Activated T-helper 9 cell treated with anti-CD3 and anti-CD28 coated beads, Interleukin-2, amount 50 U/mL, for 16 hours (primary cell): Measurements from ENCODE around the gene MEIOB.
"Not testable (repeated sequence)": the region's sequence is repeated elsewhere in the genome, so short reads cannot be mapped to it uniquely, and the experiment has no call there.

Experiments used
- DNase-seq: peaks from one replicate; pipeline ENCODE4 v3.0.0-alpha.2; 2020; ENCODE audit warnings: low read depth

Gene MEIOB, protein sequence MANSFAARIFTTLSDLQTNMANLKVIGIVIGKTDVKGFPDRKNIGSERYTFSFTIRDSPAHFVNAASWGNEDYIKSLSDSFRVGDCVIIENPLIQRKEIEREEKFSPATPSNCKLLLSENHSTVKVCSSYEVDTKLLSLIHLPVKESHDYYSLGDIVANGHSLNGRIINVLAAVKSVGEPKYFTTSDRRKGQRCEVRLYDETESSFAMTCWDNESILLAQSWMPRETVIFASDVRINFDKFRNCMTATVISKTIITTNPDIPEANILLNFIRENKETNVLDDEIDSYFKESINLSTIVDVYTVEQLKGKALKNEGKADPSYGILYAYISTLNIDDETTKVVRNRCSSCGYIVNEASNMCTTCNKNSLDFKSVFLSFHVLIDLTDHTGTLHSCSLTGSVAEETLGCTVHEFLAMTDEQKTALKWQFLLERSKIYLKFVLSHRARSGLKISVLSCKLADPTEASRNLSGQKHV

DNA sequence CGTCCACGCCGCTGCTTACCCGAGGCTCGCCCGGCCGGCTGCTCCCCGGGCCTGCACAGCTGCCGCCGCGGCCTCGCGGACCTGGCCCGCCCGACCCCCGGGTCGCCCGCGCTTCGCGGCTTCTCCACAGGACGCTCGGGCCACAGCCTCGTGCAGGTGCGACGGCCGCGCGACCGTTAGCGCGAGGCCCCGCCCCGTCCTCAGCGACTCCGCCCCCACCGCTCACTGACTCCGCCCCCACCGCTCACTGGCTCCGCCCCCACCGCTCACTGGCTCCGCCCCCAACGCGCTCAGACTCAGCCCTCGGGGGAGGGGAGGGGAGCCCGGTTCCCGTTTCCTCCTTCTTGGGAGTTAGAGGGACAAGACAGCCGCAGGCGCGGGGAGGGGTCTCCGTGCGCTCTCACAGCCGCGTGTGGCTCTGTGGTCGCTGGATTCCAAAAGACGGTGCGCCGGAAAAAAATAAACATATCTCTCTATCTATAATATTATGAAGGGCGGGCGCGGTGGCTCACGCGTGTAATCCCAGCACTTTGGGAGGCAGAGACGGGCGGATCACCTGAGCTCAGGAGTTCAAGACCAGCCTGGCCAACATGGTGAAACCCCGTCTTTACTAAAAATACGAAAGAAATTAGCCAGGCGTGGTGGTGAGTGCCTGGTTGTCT, at the start of gene MEIOB:
MEIOB (minus strand) TSS at position 191 of the 662 bp plus-strand sequence. CDS start 3,989 bp downstream, outside the sequence.
- peak; percentile 20 for DNase-seq

DNA sequence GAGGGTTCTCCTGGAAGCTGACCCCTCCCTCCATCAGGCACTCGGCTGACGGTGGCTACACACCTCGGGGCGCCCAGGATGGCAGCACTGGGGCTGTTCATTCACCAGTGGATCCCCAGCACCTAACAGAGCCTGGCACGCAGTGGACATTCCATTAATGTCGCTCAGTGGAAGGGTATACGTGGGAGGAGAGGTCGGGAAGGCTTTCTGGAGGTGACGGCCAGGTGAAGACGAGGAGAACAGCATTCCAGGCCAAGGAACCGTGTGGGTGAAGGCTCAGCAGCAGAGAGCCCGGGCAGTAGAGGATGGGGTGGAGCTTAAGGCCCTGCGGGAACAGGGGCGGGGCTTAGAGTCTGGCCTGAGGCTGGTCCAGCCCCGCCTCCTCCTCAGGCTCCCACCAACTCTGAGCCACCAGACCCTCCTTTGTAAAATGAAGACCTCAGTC, 48.8 kb upstream of the MEIOB start:
- DNase-seq, result no peak

DNA sequence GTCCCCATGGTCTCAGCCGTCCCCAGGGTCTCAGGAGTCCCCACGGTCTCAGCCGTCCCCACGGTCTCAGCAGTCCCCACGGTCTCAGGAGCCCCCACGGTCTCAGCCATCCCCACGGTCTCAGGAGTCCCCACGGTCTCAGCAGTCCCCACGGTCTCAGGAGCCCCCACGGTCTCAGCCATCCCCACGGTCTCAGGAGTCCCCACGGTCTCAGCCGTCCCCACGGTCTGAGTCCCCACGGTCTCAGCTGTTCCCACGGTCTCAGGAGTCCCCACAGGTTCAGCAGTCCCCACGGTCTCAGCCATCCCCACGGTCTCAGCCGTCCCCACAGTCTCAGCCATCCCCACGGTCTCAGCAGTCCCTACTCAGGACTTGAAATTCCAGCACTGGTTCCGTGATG, 48.2 kb upstream of the MEIOB start:
- not testable (repeated sequence) for DNase-seq

DNA sequence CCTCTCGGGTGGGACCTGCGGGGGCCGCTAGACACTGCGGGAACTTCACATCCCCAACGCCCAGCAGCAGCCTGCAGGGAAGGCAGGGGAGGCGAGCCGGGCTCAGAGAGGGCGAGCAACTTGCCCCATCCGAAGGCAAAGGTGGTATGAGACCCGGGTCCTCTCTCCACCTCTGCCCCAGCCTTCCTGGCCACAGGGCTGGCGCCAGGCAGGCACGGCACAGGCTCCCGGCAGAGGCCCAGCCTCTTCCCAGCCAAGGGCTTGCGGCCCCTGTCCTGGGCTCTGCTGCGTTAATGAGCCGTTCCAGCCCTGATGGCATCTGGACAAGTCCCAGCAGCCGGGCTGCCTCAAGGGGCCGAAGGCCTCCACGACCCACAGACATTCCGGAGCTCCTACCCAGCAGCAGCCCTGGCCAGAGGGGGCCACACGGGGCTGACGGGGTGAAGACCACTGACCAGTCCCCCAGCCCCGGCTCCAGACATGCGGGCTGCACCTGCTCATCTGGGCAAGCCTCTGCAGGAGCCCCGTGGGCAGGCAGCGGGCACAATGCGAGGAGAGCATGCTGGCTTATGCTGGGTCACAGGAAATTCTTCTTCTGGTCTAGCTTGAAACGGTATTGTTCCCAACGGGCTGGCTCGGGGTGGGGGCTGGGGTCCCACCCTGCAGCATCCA, 47.5 kb upstream of the MEIOB start:
- DNase-seq, result no peak

DNA sequence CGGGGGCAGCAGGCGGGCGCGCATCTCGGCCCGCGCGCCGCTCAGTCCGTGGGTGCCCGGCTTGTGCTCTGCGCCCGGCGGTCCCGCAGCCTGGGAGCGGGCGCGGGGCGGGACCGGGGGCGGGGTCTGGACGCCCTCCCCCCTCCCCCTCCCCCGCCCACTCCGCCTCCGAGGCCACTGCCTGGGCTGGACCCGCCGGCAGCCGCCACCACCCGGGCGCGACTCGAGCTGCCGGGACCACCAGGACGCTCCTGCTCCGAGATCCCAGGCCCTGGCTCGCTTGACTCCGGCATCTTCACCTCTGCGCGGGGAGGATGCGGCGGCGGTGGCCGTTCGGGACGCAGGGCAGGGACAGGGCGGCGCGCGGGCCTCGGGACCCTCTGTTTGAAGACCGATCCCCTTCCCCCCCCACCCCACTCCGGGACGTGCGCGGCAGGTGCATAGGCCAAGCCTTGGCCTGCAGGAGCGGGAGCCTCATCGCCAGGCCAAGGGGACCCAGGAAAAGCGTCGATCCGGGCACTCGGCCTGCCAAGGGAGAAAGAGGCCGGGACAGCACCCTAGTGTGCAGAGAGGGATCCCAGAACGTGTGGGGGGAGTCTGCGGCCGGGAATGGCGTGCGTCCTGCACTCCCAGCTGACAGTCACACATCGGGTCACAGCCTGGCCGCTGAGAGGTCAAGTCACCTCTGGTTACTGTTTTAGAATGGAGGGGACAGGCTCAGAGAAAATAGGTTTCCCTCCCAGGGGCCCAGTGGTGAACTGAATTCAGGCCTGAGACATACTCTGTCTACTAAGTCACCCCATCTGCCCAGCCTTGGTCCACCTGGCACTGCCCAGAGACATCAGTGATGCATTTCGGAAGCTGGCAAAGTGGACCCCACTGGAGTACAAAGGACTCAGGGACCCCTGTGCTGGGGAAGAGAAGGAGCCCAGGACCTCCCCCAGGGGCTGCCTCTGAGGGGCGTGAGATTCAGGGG, 46.7 kb upstream of the MEIOB start, which contains the start of gene HS3ST6:
HS3ST6 (minus strand) TSS at position 65 of the 976 bp plus-strand sequence. CDS start 92 bp downstream, outside the sequence.
- DNase-seq, result no peak

DNA sequence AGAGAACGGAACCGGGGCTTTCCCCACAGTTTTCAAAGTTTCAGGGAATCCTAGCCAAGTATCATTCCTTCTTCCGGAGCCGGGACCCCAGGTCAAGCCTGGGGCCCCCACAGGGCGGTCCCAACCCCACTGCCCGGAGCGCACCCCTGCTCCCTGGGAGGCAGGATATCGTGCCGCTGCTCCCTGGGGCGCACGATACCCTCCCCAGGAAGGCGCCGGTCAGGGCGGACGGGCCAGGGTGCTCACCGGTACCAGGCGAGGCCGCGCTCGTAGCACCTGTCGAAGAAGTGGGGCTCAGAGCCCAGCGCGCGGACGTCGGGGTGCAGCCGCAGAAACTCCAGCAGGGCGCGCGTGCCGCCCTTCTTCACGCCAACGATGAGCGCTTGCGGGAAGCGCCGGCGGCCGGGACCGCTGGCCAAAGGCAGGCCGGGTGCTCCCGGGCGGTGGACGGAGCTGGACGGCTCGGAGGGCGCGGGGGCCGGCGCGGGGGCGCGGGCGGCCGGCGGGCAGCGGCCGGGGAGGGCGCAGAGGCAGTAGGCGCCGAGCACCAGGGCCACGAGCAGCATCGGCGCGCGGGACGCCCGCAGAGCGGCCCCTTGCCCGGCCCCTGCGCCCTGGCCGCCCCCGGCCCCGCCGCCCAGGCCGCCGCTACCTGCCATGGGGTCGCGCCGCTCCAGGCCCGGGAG, 45.8 kb upstream of the MEIOB start:
- no peak for DNase-seq

DNA sequence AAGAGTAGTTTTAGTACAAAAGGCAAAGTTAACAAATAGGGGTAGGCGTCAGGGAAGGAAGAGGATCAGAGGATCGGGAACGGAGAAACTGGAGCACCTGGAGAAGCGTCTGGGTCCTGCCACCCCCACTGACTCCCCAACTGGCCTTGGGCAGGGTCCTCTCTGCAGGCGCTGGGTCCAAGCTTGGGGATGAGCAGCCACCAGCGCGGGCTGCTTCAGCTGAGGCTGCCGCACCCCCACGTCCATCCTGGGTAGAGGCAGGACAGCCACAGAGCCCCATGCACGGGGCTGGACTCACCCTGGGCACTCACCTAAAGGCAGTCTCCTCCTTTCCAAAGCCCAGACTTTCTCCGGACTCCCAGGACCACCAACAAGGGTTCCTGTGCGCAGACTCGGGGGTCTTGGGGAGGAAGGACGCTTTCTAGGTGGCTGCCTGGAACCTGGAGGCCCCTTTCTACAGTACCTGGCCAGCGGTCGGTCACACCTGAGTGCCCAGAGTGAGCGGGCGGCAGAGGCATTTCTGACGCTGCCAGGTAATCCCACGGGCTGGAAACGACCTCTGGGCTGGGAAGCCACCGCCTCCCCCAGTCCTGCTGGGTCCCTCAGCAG, 45.2 kb upstream of the MEIOB start:
- no peak for DNase-seq

DNA sequence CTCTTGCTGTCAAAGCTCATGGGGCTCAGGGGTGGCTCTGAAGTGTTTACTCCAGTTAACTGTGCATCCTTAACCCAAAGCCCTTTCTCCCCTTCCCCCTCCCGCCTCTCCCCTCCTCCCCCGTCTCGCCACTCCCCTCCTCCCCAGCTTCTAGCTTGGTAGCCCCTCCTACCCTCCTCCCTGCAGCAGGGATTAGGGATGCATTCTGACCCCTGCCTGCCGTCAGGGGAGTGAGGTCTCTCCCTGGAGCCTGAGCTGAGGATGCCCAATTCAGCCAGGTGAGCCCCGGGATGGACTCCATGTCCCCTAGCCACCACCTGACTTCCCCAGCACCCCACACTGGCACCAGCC, 44.7 kb upstream of the MEIOB start:
- no peak for DNase-seq

DNA sequence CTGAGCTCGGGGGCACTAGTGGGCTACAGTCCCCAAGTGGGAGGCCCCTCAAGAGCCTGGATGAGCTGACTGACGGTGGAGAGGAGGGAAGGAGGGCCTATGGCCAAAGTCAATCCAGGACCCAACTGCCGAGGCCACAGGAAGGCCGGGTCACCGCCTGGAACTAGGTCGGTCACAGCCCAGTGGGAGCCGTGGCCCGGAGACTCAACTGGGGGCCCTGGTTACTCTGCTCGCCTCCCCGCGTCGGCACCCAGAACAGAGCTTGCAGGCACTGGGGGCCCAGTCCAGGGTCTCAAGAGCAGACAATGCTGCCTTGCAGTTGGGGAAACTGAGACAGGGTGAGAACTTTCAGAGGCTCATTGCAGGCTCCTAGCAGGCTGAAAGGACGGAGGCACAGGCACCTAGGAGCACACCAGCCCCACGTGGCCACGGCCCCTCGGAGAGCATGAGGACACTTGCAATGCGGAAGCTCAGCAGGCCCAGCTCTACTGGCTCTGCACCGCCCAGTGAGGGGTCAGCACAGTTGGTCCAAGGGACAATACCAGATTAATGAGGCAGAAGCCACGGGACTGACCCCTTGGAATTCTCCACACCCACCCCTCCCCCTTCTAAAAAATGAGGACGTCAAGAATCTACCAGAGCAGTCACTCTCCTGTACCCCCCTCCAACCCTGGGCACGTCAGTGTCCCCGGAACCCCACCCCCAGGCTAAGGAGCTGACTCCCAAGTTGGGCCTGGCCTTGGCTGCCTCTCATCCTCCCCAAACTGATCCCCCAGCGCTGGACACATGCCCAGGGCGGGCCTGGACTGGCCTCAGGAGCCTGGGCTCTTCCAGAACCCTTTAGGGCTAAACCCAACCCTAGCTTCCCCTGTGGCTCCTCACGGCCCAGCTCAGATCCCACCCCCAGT, 44.0 kb upstream of the MEIOB start:
- DNase-seq, result no peak

DNA sequence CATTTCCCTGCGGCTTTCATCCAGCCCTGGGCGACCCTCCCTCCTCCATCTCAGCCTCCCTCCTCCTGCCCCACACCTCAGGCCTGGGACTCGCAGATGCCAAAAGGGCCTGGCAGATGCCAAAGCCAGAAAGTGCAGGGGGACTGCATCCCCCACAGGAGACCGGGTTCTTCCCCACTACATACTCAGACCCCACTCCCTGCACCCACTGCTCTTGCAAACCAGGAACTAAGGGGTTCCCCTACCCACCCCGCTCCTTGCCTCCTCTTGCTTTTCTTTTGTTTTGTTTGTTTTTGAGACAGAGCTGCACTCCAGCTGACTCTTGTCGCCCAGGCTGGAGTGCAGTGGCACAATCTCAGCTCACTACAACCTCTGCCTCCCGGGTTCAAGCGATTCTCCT, 43.0 kb upstream of the MEIOB start:
- no peak for DNase-seq

DNA sequence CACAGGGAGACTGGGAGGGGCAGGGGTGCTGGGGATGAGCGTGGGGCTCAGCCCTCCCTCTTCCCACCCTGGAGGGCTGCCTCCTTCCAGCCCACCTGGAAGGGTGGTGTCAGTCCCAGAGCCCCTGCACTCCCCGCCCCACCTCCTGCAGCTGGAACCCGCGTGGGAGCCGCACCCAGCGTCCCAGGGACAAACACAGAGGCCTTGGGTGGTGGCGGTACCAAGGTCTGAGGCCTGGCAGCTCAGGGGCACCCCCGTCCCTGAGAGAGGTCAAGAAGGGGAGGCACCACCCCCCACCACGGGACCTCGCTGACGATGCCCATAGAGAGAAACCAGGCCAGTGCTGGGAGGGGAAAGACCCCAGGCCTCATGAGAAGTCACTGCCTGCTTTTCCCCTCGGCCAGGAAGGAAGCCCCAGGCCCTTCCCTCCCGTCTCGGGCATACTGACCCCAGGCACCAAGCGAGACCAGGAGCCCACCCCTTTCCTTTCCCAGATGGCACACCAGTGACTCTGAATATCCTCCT, 42.2 kb upstream of the MEIOB start:
- no peak for DNase-seq

DNA sequence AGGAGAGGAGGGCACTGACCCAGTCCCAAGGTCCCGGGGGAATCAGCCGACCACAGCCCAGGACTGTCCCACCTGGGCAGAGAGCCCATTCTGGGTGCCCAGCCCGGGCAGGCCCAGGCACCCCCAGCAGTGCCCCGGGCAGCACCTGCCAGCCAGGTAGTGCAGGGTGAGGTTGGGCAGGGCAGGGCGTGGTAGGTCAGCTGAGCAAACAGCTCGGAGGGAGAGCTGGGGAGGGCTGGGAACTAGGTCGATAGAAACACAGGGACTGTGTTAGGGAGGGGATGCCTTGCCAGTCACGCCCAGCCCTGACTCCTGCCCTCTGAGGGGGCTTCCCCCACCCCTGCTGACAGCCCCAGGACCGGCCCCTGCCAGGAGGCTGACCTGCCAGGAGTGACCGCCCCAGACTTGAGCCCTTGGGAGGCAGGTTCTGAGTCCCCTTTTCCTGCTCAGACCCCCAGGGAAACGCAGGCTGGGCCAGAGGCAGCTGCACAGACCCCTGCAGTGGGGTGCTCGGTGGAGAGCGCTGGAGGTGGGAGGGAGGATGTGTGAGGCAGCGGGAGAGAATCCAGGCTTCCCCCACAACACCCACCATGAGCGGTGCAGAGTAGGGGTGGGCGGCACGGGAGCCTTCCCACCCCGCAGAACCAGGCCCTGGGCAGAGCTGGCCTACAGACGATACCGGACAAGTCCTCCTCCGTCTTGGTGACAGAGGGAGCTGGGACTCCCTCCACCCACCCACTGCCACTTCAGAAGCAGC, 41.5 kb upstream of the MEIOB start:
- no peak for DNase-seq

DNA sequence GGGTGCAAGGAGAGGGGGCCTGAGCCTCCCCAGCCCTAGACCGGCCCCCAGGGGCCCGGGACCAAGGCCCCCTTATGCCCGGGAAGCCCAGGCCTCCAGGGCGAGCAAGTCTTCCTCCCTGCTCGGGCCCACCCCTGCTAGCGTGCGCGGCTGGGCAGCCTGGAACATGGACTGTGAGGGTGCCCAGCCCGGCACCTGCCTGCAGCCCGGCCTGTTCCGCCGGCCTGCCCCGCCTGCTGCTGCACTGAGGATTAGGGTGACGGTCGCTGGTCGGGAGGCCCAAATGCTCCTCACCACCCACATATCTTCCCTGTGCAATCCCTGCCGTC, 40.2 kb upstream of the MEIOB start:
- DNase-seq, result no peak

DNA sequence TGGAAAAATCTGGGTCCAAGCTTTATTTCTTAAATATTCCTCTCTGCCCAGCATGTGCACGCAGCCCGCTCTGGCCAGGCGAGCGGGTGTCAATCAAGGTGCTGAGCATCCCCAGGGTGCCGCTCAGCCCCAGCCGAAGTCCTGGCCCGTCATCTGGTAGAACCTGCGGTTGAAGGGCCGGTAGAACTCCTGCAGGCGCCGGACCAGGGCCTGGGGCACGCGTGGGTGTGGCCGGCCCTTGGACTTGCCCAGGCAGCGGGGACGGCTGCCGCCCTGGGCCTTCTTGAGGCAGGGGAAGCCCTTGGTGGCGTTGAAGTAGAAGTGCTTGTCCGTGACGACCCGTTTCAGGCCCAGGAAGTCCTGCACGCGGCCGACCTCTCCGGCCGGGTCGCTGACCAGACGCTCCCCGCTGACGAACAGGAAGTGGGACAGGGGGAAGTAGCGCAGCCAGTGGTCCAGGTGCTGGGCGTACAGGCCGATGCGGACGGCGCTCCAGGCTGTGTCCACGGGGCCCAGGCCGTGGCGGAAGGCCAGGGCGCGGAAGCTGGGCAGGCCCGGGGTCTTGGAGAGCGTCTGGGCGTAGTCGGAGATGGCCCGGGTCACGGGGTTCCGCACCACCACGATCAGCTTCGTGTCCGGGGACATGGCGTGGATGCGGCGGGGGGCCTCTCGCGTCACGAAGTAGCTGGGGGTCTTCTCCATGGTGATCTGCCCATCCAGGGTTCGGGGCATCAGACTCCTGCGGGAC, 39.7 kb upstream of the MEIOB start:
- DNase-seq, result no peak

DNA sequence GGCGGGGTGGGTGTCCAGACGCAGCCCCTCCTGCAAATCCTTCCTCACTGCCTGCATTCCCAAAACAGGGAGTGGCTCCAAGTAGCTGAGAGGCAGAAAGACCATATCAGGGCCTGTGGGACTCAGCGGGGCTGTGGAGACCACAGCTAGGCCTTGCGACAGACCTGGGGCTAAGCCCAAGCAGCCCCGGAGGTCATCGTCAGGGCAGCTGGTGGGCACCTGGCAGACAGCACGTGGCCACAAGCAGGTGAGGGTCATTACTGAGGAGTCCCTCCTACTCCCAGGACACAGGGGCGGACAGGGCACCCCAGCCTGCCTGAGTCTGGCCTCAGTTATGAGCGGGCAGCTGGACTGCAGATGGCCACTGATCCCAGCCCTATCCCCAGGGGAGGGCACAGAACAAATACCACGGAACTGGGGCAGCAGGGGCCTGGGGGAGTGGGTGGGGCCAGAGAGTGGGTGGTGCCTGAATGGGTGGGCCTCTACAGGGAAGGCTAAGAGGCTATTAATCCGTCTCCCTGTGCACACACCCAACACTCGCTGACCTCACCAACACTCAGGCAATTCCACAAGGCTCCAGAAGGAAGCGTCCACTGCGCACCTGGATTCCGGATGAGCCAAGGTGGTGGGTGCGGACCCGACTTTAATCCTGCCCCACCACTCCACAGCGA, 37.7 kb upstream of the MEIOB start:
- DNase-seq, result no peak

DNA sequence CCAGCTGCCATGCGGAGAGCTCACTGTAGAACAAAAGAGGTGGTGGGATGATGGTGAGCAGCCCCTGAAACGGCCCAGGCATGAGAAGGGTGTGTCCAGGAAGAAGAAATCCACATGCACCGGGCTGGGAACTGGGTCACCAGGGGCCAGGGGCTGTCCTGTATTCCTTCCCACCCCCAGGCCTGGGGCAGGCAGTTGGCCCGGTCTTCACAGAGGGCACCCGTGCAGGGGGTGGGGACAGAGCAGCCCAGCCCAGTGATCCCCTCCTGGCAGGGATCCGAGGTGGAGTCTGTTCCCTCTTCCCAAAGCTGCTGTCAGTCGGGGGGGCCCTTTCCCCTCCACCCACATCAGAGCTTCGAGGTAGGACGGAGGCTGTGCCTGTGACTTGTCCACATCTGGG, 37.0 kb upstream of the MEIOB start:
- DNase-seq, result no peak

DNA sequence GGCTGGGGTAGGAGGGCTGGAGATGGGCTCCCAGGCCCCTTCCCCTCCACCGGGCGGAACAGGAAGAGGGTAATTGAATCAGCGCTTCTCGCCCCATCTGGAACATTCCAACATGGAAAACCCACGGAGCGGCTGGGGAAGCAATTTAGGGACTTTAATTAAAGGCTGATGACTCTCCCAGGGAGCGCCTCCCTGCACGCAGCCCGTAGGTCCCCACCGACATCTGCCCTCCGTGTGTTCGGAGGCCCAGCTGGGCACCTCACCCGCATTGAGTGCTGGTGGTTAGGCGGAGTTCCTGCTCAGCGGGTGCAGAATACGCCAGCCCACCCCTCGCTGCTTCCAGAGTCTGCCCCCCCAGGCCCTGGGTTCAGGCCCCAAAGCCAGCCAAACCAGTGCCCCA, 36.2 kb upstream of the MEIOB start:
- DNase-seq, result no peak
